Right hindlimb (tissue), 1 donor: Measurements from ENCODE around the gene C2orf80.
"Not testable (repeated sequence)": the region's sequence is repeated elsewhere in the genome, so short reads cannot be mapped to it uniquely, and the experiment has no call there.

ENCODE experiments used
- DNase-seq: peaks from one replicate; pipeline ENCODE4 v3.0.0-alpha.2; 2018

The C2orf80 gene

GRCh38 chr2:208189810-208190503 lies at the start of gene C2orf80:
Gene C2orf80, minus strand, starts transcription at chr2:208190030. Its CDS starts 3,044 bp downstream, at chr2:208186986.
- DNase-seq = no peak

GRCh38 chr2:208235860-208236259 lies 46.0 kb upstream of the C2orf80 start:
- DNase-seq = no peak

- DNase-seq = no peak
Observed at GRCh38 chr2:208234786-208235185, 45.0 kb upstream of the C2orf80 start.

GRCh38 chr2:208228476-208228875 lies 38.6 kb upstream of the C2orf80 start:
- DNase-seq = no peak

GRCh38 chr2:208227581-208228232 lies 37.9 kb upstream of the C2orf80 start:
- DNase-seq = no peak

GRCh38 chr2:208224802-208225201 lies 35.0 kb upstream of the C2orf80 start:
- DNase-seq = no peak

- no peak for DNase-seq
Observed at GRCh38 chr2:208222351-208222750, 32.5 kb upstream of the C2orf80 start.

GRCh38 chr2:208221873-208222272 lies 32.0 kb upstream of the C2orf80 start:
- not testable (repeated sequence) for DNase-seq

- no peak for DNase-seq
Observed at GRCh38 chr2:208210688-208211451, 21.0 kb upstream of the C2orf80 start.

- DNase-seq = no peak
Observed at GRCh38 chr2:208208335-208209085, 18.7 kb upstream of the C2orf80 start.

GRCh38 chr2:208207769-208208168 lies 17.9 kb upstream of the C2orf80 start:
- DNase-seq = no peak

GRCh38 chr2:208204166-208204565 lies 14.3 kb upstream of the C2orf80 start:
- no peak for DNase-seq

GRCh38 chr2:208195531-208195930 lies 5.7 kb upstream of the C2orf80 start:
- DNase-seq = no peak

- DNase-seq = no peak
Observed at GRCh38 chr2:208192611-208193236, 2.9 kb upstream of the C2orf80 start.

- DNase-seq = no peak
Observed at GRCh38 chr2:208189069-208189809, 591 bp downstream of the C2orf80 start.

- DNase-seq = no peak
Observed at GRCh38 chr2:208186893-208187292, 2.9 kb downstream of the C2orf80 start.

- no peak for DNase-seq
Observed at GRCh38 chr2:208186465-208186864, 3.4 kb downstream of the C2orf80 start.

GRCh38 chr2:208183972-208184705 lies 5.7 kb downstream of the C2orf80 start:
- no peak for DNase-seq

- DNase-seq = no peak
Observed at GRCh38 chr2:208183526-208183925, 6.3 kb downstream of the C2orf80 start.

GRCh38 chr2:208182835-208183234 lies 7.0 kb downstream of the C2orf80 start:
- DNase-seq = no peak

GRCh38 chr2:208179028-208179609 lies 10.7 kb downstream of the C2orf80 start:
- no peak for DNase-seq
